ENCODE data around the gene ZDHHC19. TPM values are rescaled to one million over a fixed set of nuclear protein-coding genes. Genes with fewer than 3 reads are reported as not detected.

Gene ZDHHC19
- total and polyA plus RNA-seq, 2 experiments from 2014 or later: 1.3 to 15.7 TPM

DNA sequence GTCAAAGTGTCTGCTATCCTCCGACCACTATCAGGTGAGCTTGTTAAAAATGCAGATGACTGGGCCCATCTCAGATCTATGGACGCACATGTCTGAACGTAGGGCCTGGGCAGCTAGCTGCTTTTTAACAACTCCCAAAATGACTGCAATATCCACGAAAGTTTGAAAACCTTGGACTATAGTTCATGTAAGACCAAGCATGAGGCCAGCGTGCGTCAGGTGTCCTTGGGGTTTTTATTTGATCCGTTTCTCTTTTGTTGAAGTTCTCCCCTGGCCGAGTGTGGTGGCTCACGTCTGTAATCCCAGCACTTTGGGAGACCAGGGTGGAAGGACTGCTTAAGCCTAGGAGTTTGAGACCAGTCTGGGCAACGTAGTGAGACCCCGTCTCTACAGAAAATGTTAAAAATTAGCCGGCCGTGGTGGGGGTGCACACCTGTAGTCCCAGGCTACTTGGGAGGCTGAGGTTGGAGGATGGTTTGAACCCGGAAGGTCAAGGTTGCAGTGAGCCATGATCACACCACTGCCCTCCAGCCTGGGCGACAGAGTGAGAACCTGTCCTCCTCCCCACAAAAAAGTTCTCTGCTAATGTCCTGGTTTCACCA lies 14.7 kb upstream of the ZDHHC19 start:
- no peaks in the 10 kb centered on the region; the same call in 1 of the 2 replicates for H3K36me3 ChIP-seq (ENCODE audit: insufficient read depth)
- H3K4me1 ChIP-seq (ENCODE audit: insufficient read depth): no peaks in the 10 kb centered on the region
- H3K4me2 ChIP-seq: no peak overlapping the region
- H3K36me3 Mint-ChIP-seq (ENCODE audit: low read depth): peaks cover 11% of the 10 kb centered on the region; the same call in 1 of the 3 replicates
- no peak overlapping the region for H3K27ac ChIP-seq (ENCODE audit: low read depth)
- H3K9me2 ChIP-seq (ENCODE audit: insufficient read depth): no peaks in the 10 kb centered on the region
- TF ChIP-seq ZNF331 (CRISPR knock-in tag; IDR thresholded peaks at IDR 0.05; ENCODE audit: low read depth) (no peak), POLR2AphosphoS5 (IDR thresholded peaks at IDR 0.05; ENCODE audit: low read depth) (no peak), NANOG (IDR thresholded peaks at IDR 0.05; ENCODE audit: borderline replicate concordance) (no peak), EZH2phosphoT487 (IDR thresholded peaks at IDR 0.05; ENCODE audit: unreplicated experiment) (no peak), JUNB (IDR thresholded peaks at IDR 0.05; ENCODE audit: unreplicated experiment) (no peak), EZH2 (IDR thresholded peaks at IDR 0.05; ENCODE audit: low read depth, unreplicated experiment) (no peak), STAT1 (IDR thresholded peaks at IDR 0.05; ENCODE audit: unreplicated experiment) (no peak), CREB1 (CRISPR knock-in tag; IDR thresholded peaks at IDR 0.05; ENCODE audit: low read depth) (no peak), ZNF114 (CRISPR knock-in tag; IDR thresholded peaks at IDR 0.05) (no peak)
- TF ChIP-seq, protein P1, sequence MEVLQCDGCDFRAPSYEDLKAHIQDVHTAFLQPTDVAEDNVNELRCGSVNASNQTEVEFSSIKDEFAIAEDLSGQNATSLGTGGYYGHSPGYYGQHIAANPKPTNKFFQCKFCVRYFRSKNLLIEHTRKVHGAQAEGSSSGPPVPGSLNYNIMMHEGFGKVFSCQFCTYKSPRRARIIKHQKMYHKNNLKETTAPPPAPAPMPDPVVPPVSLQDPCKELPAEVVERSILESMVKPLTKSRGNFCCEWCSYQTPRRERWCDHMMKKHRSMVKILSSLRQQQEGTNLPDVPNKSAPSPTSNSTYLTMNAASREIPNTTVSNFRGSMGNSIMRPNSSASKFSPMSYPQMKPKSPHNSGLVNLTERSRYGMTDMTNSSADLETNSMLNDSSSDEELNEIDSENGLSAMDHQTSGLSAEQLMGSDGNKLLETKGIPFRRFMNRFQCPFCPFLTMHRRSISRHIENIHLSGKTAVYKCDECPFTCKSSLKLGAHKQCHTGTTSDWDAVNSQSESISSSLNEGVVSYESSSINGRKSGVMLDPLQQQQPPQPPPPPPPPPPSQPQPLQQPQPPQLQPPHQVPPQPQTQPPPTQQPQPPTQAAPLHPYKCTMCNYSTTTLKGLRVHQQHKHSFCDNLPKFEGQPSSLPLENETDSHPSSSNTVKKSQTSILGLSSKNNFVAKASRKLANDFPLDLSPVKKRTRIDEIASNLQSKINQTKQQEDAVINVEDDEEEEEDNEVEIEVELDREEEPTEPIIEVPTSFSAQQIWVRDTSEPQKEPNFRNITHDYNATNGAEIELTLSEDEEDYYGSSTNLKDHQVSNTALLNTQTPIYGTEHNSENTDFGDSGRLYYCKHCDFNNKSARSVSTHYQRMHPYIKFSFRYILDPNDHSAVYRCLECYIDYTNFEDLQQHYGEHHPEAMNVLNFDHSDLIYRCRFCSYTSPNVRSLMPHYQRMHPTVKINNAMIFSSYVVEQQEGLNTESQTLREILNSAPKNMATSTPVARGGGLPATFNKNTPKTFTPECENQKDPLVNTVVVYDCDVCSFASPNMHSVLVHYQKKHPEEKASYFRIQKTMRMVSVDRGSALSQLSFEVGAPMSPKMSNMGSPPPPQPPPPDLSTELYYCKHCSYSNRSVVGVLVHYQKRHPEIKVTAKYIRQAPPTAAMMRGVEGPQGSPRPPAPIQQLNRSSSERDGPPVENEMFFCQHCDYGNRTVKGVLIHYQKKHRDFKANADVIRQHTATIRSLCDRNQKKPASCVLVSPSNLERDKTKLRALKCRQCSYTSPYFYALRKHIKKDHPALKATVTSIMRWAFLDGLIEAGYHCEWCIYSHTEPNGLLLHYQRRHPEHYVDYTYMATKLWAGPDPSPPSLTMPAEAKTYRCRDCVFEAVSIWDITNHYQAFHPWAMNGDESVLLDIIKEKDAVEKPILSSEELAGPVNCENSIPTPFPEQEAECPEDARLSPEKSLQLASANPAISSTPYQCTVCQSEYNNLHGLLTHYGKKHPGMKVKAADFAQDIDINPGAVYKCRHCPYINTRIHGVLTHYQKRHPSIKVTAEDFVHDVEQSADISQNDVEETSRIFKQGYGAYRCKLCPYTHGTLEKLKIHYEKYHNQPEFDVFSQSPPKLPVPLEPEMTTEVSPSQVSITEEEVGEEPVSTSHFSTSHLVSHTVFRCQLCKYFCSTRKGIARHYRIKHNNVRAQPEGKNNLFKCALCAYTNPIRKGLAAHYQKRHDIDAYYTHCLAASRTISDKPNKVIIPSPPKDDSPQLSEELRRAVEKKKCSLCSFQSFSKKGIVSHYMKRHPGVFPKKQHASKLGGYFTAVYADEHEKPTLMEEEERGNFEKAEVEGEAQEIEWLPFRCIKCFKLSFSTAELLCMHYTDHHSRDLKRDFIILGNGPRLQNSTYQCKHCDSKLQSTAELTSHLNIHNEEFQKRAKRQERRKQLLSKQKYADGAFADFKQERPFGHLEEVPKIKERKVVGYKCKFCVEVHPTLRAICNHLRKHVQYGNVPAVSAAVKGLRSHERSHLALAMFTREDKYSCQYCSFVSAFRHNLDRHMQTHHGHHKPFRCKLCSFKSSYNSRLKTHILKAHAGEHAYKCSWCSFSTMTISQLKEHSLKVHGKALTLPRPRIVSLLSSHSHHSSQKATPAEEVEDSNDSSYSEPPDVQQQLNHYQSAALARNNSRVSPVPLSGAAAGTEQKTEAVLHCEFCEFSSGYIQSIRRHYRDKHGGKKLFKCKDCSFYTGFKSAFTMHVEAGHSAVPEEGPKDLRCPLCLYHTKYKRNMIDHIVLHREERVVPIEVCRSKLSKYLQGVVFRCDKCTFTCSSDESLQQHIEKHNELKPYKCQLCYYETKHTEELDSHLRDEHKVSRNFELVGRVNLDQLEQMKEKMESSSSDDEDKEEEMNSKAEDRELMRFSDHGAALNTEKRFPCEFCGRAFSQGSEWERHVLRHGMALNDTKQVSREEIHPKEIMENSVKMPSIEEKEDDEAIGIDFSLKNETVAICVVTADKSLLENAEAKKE (CRISPR knock-in tag; IDR thresholded peaks at IDR 0.05): no peak
- TF ChIP-seq, protein P2, sequence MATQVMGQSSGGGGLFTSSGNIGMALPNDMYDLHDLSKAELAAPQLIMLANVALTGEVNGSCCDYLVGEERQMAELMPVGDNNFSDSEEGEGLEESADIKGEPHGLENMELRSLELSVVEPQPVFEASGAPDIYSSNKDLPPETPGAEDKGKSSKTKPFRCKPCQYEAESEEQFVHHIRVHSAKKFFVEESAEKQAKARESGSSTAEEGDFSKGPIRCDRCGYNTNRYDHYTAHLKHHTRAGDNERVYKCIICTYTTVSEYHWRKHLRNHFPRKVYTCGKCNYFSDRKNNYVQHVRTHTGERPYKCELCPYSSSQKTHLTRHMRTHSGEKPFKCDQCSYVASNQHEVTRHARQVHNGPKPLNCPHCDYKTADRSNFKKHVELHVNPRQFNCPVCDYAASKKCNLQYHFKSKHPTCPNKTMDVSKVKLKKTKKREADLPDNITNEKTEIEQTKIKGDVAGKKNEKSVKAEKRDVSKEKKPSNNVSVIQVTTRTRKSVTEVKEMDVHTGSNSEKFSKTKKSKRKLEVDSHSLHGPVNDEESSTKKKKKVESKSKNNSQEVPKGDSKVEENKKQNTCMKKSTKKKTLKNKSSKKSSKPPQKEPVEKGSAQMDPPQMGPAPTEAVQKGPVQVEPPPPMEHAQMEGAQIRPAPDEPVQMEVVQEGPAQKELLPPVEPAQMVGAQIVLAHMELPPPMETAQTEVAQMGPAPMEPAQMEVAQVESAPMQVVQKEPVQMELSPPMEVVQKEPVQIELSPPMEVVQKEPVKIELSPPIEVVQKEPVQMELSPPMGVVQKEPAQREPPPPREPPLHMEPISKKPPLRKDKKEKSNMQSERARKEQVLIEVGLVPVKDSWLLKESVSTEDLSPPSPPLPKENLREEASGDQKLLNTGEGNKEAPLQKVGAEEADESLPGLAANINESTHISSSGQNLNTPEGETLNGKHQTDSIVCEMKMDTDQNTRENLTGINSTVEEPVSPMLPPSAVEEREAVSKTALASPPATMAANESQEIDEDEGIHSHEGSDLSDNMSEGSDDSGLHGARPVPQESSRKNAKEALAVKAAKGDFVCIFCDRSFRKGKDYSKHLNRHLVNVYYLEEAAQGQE (IDR thresholded peaks at IDR 0.05; ENCODE audit: unreplicated experiment): no peak
- TF ChIP-seq, protein P3, sequence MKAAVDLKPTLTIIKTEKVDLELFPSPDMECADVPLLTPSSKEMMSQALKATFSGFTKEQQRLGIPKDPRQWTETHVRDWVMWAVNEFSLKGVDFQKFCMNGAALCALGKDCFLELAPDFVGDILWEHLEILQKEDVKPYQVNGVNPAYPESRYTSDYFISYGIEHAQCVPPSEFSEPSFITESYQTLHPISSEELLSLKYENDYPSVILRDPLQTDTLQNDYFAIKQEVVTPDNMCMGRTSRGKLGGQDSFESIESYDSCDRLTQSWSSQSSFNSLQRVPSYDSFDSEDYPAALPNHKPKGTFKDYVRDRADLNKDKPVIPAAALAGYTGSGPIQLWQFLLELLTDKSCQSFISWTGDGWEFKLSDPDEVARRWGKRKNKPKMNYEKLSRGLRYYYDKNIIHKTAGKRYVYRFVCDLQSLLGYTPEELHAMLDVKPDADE (IDR thresholded peaks at IDR 0.05): no peak
- TF ChIP-seq, protein P4, sequence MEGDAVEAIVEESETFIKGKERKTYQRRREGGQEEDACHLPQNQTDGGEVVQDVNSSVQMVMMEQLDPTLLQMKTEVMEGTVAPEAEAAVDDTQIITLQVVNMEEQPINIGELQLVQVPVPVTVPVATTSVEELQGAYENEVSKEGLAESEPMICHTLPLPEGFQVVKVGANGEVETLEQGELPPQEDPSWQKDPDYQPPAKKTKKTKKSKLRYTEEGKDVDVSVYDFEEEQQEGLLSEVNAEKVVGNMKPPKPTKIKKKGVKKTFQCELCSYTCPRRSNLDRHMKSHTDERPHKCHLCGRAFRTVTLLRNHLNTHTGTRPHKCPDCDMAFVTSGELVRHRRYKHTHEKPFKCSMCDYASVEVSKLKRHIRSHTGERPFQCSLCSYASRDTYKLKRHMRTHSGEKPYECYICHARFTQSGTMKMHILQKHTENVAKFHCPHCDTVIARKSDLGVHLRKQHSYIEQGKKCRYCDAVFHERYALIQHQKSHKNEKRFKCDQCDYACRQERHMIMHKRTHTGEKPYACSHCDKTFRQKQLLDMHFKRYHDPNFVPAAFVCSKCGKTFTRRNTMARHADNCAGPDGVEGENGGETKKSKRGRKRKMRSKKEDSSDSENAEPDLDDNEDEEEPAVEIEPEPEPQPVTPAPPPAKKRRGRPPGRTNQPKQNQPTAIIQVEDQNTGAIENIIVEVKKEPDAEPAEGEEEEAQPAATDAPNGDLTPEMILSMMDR (conservative IDR thresholded peaks at IDR 0.05; ENCODE audit: low read depth in 2 of 2): no peak
- DNase-seq (ENCODE audit: low spot score) (no peak), ATAC-seq (no peak)
- peaks cover 6% of the 10 kb centered on the region; the same call in 1 of the 2 replicates for H3F3A ChIP-seq (replicated peaks; ENCODE audit: low read depth)
- H3K27ac Mint-ChIP-seq: no peak overlapping the region
- no peaks in the 10 kb centered on the region for H3K79me2 ChIP-seq (replicated peaks; ENCODE audit: insufficient read depth)
- peaks cover 4% of the 10 kb centered on the region; the same call in 2 of the 3 replicates for H3K9me3 Mint-ChIP-seq
- no peaks in the 10 kb centered on the region for H4K20me1 ChIP-seq (replicated peaks; ENCODE audit: insufficient read depth)
- H3K27me3 Mint-ChIP-seq (ENCODE audit: insufficient read depth, low read depth, poor library complexity): peaks cover 6% of the 10 kb centered on the region
- no peak overlapping the region for H2AFZ ChIP-seq
- H3K4me1 Mint-ChIP-seq: peaks cover 10% of the 10 kb centered on the region; the same call in 2 of the 3 replicates
- H3K4me3 Mint-ChIP-seq: no peak overlapping the region
- H3K27me3 ChIP-seq (ENCODE audit: insufficient read depth): no peaks in the 10 kb centered on the region
- H3K4me3 ChIP-seq: no peak overlapping the region
